ENCODE measurements around the gene TMEM200A. TPM values are rescaled to one million over a fixed set of nuclear protein-coding genes. Genes with fewer than 3 reads are reported as not detected.

The TMEM200A gene
- total and polyA plus RNA-seq, 10 of the 15 experiments (the other 5 are each of a cell fraction or from before 2014, with no cell fraction given) = 5.5 to 12.4 (median 9.6) TPM

- no peak for TF ChIP-seq MTA3 (IDR thresholded peaks at IDR 0.05; ENCODE audit: borderline replicate concordance, low read length)
- TF ChIP-seq NR2F1 (conservative IDR thresholded peaks at IDR 0.05) = no peak
- TF ChIP-seq CUX1 (IDR thresholded peaks at IDR 0.05; ENCODE audit: insufficient replicate concordance, low read depth, low read length) = no peak
- no peak for TF ChIP-seq STAT1 (conservative IDR thresholded peaks at IDR 0.05)
- no peak for TF ChIP-seq HSF1 (IDR thresholded peaks at IDR 0.05; ENCODE audit: low read depth, low read length)
- peak in 1 of 2 experiments; percentile 68; a peak in 1 of 4 replicates for TF ChIP-seq SRF (IDR thresholded peaks at IDR 0.05; ENCODE audit: low read depth in 2 of 2, low read length in 2 of 2)
- no peak for TF ChIP-seq IRF4 (IDR thresholded peaks at IDR 0.05; ENCODE audit: low read depth, low read length)
- no peak for TF ChIP-seq MYC (IDR thresholded peaks at IDR 0.05; ENCODE audit: insufficient read depth, insufficient read length, insufficient replicate concordance, low read length, severe bottlenecking)
- no peak for TF ChIP-seq NR2C2 (IDR thresholded peaks at IDR 0.05; ENCODE audit: borderline replicate concordance, control insufficient read depth, insufficient read length, low read depth)
- no peak for TF ChIP-seq ATF7 (IDR thresholded peaks at IDR 0.05; ENCODE audit: low read depth)
- TF ChIP-seq IKZF1 (conservative IDR thresholded peaks at IDR 0.05) = no peak
- no peak for TF ChIP-seq RAD21 (IDR thresholded peaks at IDR 0.05; ENCODE audit: insufficient read depth, low read depth, low read length)
- no peak for TF ChIP-seq USF1 (IDR thresholded peaks at IDR 0.05; ENCODE audit: borderline replicate concordance, extremely low read length, insufficient read depth, low read depth, low read length)
- TF ChIP-seq TCF12 (IDR thresholded peaks at IDR 0.05; ENCODE audit: low read depth, low read length) = no peak
- TF ChIP-seq E2F8 (IDR thresholded peaks at IDR 0.05; ENCODE audit: low read depth, partially characterized antibody) = no peak
- TF ChIP-seq ZBTB33 (IDR thresholded peaks at IDR 0.05) = no peak
- no peak for TF ChIP-seq MXI1 (IDR thresholded peaks at IDR 0.05; ENCODE audit: low read depth, low read length)
- TF ChIP-seq MTA2 (IDR thresholded peaks at IDR 0.05; ENCODE audit: low read depth) = no peak
- TF ChIP-seq PML (IDR thresholded peaks at IDR 0.05; ENCODE audit: low read length) = no peak
Measured at GRCh38 chr6:130453230-130453629, 87.4 kb downstream of the TMEM200A start (continued).
